ENCODE results near the gene STMN1. TPM values are rescaled to one million over a fixed set of nuclear protein-coding genes. Genes with fewer than 3 reads are reported as not detected.

Gene STMN1
- total and polyA plus RNA-seq, 10 of the 15 experiments (the other 5 are each of a cell fraction or from before 2014, with no cell fraction given), result 220 to 1,272 (median 603) TPM

DNA sequence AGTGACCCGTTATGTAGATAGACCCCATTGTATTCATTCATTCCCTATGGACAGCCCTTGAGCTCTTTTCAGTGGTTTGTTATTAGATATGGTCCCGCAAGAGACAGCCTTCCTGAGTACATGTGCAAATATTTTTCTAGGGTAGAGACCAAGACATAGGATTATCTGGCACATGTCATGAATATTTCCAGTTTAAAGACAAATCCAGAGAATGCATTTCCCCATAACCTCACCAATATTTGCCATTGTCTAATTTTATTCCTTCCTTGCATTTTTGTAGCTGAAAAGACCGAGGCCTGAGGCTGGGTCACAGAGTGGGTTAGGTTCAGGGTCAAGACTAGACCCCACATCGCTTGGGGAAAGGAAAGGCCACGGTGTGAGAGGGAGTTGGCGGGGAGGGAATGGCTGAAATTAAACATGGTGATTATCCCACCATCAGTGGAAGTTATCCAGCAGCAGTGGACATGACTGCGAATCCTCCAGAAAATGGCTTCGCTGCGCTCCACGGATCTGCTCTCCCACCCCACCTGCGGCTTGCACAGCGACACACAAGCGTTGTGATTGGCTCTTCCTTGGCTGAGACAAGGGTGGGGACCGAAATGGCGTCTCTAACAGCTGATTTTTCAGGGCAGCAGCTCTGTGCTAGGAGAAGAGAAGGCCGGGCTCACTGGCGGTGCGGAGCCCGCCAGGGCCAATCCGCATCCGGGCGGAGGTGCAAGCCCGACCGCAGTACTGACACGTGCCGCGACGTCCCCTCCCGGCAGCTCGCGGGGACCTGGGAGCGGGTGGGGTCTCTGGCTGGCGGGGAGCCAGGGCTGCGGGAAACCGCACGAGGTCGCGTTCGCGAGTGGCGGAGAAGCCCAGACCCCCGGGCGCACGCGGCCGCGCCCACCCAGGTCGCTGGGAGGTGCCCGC is 16.1 kb upstream of the STMN1 start (continued):
- TF ChIP-seq, protein P1, sequence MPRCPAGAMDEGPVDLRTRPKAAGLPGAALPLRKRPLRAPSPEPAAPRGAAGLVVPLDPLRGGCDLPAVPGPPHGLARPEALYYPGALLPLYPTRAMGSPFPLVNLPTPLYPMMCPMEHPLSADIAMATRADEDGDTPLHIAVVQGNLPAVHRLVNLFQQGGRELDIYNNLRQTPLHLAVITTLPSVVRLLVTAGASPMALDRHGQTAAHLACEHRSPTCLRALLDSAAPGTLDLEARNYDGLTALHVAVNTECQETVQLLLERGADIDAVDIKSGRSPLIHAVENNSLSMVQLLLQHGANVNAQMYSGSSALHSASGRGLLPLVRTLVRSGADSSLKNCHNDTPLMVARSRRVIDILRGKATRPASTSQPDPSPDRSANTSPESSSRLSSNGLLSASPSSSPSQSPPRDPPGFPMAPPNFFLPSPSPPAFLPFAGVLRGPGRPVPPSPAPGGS (IDR thresholded peaks at IDR 0.05; ENCODE audit: borderline replicate concordance, insufficient read depth, low read depth, low read length, poor library complexity, severe bottlenecking), result no peak

DNA sequence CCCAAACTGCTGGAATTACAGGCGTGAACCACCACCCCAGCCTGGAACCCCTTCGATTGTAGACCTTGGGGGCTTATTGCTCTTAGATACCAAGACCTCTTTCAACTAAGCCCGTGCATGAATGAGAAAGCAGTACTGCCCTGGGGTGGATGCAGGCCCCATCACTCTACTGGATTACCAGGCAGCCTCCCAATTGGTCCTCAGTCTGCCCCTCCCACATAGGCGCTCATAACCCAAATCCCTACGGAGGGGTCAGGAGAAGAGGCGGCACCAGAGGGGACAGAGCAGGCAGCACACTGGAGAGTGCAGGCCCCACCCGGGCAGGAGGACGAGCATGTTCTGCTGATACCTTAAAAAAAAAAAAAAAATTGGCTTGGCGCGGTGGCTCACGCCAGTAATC is 12.4 kb upstream of the STMN1 start:
- Histone ChIP-seq H3K27ac (ENCODE audit: control insufficient read depth, insufficient read depth) (no peak overlapping the region), H3K4me3 (no peak overlapping the region), H3K79me2 (ENCODE audit: control insufficient read depth, insufficient read depth, low read length) (no peaks in the 10 kb centered on the region), H3K4me2 (ENCODE audit: control insufficient read depth, insufficient read depth) (no peak overlapping the region), H3K9me3 (replicated peaks; ENCODE audit: control insufficient read depth, insufficient read depth, low read length) (no peaks in the 10 kb centered on the region), H3K27me3 (replicated peaks in 1 of 2; ENCODE audit: control insufficient read depth in 2 of 2, insufficient read depth in 2 of 2, low read length in 1 of 2) (peaks cover 4 to 15% of the 10 kb centered on the region in 2 experiments), H3K4me1 (ENCODE audit: control insufficient read depth, insufficient read depth, low read length) (0 out of 2 replicates have a peak, but pooled peaks cover 5% of the 10 kb centered on the region), H2AFZ (ENCODE audit: control insufficient read depth, low read depth, low read length) (no peak overlapping the region), H3K36me3 (ENCODE audit: control insufficient read depth in 2 of 2, insufficient read depth in 2 of 2, low read length in 1 of 2) (no peaks in the 10 kb centered on the region), H3K9ac (ENCODE audit: control insufficient read depth, insufficient read depth, low read length) (no peak overlapping the region), H4K20me1 (ENCODE audit: control insufficient read depth, insufficient read depth) (no peaks in the 10 kb centered on the region)
- ChIA-PET SMC1A (ENCODE audit: uncharacterized antibody, unreplicated experiment) (interaction anchor here (1.1 to 1.4 kb wide), 2 partner anchors 23 to 79 kb away, joined by 3 to 4 read pairs; no protein-coding TSS in a partner anchor), CTCF (no interaction called here), RAD21 (ENCODE audit: unreplicated experiment) (no interaction called here), POLR2A (interaction anchor here (0.7 to 1.3 kb wide), 2 partner anchors 14 to 79 kb away, joined by 5 to 6 read pairs; partner anchors contain the start of gene PAFAH2)
- FAIRE-seq, result no peak
- no peak for DNase-seq (ENCODE audit: low read depth, low spot score)
- BruUV-seq (replicated peaks), result no TSS peak
- ATAC-seq, result no peak
- WGBS (ENCODE audit: insufficient coverage, insufficient replicate concordance, low lambda C conversion rate, missing lambda C conversion rate), result 78% methylated on average over 11 of the region's 11 CpGs
- intact Hi-C loops (cut with micrococcal nuclease; ENCODE audit: unreplicated experiment), result no loop called here
- in situ Hi-C loops (cut with MboI), result no loop called here
- no peak for TF ChIP-seq CREB1 (IDR thresholded peaks at IDR 0.05; ENCODE audit: low read depth)
- no peak for TF ChIP-seq IKZF1 (conservative IDR thresholded peaks at IDR 0.05)
- TF ChIP-seq, protein P2, sequence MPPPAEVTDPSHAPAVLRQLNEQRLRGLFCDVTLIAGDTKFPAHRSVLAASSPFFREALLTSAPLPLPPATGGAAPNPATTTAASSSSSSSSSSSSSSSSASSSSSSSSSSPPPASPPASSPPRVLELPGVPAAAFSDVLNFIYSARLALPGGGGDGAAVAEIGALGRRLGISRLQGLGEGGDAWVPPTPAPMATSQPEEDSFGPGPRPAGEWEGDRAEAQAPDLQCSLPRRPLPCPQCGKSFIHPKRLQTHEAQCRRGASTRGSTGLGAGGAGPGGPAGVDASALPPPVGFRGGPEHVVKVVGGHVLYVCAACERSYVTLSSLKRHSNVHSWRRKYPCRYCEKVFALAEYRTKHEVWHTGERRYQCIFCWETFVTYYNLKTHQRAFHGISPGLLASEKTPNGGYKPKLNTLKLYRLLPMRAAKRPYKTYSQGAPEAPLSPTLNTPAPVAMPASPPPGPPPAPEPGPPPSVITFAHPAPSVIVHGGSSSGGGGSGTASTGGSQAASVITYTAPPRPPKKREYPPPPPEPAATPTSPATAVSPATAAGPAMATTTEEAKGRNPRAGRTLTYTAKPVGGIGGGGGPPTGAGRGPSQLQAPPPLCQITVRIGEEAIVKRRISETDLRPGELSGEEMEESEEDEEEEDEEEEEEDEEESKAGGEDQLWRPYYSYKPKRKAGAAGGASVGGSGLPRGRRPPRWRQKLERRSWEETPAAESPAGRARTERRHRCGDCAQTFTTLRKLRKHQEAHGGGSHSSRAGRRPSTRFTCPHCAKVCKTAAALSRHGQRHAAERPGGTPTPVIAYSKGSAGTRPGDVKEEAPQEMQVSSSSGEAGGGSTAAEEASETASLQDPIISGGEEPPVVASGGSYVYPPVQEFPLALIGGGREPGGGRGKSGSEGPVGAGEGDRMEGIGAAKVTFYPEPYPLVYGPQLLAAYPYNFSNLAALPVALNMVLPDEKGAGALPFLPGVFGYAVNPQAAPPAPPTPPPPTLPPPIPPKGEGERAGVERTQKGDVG (CRISPR knock-in tag; IDR thresholded peaks at IDR 0.05), result no peak
- TF ChIP-seq EP300 (IDR thresholded peaks at IDR 0.05; ENCODE audit: borderline replicate concordance in 1 of 2, control insufficient read depth in 1 of 2, low read depth in 2 of 2, low read length in 2 of 2), result no peak
- TF ChIP-seq FOXM1 (IDR thresholded peaks at IDR 0.05; ENCODE audit: low read depth, low read length), result no peak
- no peak for TF ChIP-seq POLR2AphosphoS5 (IDR thresholded peaks at IDR 0.05; ENCODE audit: low read length)
- no peak for TF ChIP-seq NFXL1 (IDR thresholded peaks at IDR 0.05; ENCODE audit: borderline replicate concordance)
- TF ChIP-seq ZNF384 (IDR thresholded peaks at IDR 0.05; ENCODE audit: borderline replicate concordance, low read depth, low read length), result no peak
- no peak for TF ChIP-seq NR2C1 (IDR thresholded peaks at IDR 0.05)
- TF ChIP-seq EGR1 (IDR thresholded peaks at IDR 0.05; ENCODE audit: borderline replicate concordance in 1 of 2, low read depth in 2 of 2, low read length in 2 of 2), result no peak
- no peak for TF ChIP-seq ZNF207 (IDR thresholded peaks at IDR 0.05; ENCODE audit: borderline replicate concordance)
- no peak for TF ChIP-seq POLR2AphosphoS2 (IDR thresholded peaks at IDR 0.05; ENCODE audit: low read depth, low read length)
- no peak for TF ChIP-seq NBN (IDR thresholded peaks at IDR 0.05)
- TF ChIP-seq TCF7 (IDR thresholded peaks at IDR 0.05; ENCODE audit: borderline replicate concordance), result no peak
- no peak for TF ChIP-seq SP1 (IDR thresholded peaks at IDR 0.05; ENCODE audit: low read depth, low read length)
- TF ChIP-seq MXI1 (IDR thresholded peaks at IDR 0.05; ENCODE audit: low read depth, low read length), result no peak
- no peak for TF ChIP-seq ZNF622 (IDR thresholded peaks at IDR 0.05)
